Effector CD8-positive, alpha-beta T cell (primary cell): Measurements from ENCODE around the gene TRPV5.

ENCODE experiments used
- DNase-seq: peaks from one replicate; lab custom pipeline; 2025; lab: John Stamatoyannopoulos, UW

TRPV5 gene

DNA sequence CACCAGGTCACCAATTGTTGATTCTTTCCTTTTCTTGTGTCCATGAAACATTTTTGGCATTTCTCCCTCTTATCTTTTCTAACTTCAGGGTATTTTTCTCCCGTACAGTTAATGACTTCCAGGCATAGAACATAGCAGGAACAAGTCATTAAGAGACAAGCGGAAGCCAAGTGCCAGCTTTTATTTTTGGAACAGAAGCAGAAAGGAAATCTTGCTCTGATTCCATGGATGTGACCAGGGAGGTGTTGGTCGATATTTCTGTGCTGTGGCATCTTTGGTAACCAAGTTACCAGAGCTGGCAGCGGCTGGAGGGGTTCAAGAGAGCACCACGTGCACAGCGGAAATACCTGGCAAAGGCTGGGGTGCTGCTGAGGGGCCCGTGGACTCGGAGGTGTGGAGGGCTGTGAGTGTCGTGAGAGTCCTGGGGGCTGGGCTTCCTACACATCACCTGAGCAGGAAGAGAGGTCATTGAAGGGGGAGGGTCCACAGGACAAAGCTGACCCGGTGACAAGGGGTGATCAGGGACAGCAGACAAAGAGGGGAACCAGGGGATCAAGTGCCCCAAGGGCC lies 7.5 kb upstream of the TRPV5 start:
- DNase-seq = no peak

DNA sequence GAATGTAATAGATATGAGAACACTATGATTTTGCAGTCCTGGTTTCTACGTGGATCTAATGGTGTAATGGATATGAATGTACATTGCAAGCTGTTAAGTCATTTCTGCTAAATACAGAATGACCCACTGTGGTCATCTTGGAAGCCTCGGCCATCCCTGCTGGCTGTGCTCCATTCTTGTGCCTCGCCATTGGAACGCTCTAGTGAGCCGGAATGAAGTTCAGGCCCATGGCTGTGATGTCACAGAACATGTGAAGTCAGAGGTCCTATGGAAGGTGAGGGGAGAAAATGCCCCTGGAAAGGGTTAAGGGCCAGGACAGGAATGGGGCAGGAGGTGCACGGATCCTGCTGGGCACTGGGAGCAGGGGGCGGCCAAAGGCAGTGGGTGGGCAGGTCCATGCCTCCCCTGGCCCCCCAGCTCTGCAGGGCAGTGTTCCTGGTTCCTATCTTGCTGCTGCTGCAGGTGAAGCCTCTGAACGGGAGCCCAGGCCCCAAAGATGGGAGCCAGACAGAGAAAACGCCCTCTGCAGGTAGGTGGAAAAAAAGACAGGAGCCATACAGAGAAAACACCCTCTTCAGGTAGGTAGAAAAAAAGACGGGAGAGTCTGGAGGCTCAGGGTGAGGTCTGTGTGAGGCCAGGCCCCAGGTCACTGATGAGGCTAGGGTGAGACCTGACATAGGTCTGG lies 5.8 kb upstream of the TRPV5 start, which contains the start of gene LLCFC1:
Gene LLCFC1 (plus strand): TSS at position 259 of the 685 bp plus-strand sequence. CDS start 138 bp downstream, at position 397.
- DNase-seq = no peak

DNA sequence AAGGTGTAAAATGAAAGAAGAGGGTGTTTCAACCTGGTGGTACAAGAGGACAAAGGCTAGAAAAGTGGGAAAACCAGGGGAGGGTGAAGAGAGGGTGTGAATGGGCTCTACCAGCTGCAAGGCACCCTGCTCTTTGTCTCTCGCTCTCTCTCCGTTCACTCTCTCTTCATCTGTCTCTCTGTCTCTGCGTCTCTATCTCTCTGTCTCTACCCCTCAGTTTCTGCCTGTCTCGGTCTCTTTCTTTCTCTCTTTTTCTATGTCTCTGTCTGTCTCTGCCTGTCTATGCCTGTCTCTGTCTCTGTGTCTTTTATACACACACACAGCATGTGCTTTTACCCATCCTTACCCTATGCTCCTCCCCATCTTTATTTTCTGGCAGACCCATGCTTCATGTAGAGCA lies 5.1 kb upstream of the TRPV5 start:
- DNase-seq = no peak

DNA sequence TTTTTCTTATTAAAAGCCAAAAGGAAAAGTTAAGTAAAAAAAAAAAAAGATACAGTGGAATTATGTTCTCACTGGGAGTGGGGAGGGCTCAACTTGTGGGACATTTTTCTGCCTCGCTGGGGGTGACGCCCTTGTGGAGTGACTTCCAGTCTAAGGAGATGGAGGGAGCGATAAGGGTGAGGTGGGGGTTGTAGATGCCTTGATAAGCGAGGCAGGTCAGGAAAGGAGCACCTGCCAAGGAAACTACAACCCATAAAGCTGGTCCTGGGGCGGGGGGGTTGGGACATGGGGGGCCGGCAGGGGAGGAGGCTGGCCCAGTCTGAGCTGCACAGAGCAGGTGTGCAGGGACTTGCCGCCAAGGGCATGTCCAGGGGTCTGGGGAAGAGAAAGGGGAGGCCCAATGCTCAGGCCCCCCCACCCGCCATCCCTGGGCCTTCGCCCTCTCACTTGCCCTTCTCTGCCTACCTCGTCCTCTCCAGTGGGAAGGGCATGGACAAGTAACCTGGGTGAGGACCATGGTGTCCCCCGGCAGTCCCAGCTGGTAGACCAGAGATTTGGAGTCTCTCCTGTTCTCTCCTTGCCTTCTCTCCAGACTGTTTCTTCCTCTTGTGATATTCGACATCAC lies 2.5 kb upstream of the TRPV5 start:
- no peak for DNase-seq

DNA sequence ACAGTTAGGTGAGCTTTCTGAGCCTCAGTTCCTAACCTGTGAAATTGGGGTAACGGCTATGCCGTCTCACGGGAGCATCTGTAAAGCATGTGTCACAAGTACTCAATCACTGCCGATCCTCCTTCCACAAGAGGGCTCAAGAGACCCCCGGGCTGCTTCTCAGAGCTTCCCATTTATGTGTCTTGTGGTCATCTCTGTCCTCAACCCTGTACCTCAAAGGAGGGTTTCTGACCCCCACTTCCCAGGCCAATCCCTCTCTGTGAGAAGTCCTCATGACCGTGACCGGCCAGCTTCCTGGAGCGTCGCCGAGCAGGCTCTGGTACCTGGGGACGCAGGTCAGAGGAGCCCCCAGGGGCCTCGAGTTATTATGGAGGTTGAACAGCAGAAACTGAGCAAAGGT lies 510 bp upstream of the TRPV5 start:
- DNase-seq = no peak

DNA sequence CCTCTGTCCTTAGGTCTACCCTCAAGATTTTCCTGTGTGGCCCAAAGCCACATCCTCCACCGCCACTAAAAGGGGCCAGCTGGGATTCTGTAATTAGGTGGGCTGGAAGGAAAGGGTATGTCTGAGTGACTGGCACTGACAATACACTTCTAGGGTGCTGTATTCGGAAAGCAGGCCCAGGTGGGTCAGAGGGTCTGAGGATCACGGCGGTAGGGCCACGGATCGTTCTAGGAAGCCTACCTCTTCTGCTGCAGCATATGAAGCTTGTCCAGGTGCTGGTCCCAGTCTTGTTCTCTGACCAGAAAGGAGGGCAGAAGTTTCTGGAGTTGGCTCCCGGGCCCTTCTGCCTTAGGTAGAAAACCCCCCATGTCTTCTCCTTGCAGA lies 462 bp downstream of the TRPV5 start:
- no peak for DNase-seq

DNA sequence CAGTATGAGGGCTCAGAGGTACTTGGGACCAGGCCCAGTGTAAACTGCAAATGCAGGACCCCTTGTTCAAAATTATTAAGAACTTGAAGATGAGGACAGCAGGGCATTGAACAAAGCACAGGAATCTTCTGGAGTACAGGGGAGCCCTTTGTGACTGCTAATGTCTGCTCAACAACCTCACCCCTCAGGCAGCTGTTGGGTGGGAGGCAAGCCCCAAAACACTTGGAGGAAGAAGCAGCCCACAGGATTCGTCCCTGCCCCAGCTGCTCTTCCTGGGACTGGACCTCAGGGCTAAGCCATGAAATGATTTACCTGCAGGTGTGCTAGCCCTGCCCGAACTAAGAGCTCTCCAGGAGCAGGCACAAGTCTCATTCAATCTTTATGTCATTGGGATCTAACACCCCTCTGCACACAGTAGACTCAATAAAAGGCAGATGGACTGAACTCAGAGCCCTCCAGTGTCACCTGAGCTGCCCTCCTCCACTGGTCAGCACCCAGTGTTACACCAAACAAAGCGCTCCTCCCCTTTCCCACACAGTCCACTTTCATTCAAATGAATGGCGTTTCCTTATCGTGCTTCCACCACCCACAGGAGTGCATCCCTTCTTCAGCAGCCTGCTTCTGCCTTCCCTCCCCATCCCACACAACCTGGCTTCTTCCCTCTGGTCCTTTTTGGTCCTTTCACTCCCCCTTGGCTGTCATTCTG lies 1.0 kb downstream of the TRPV5 start:
- DNase-seq = no peak

DNA sequence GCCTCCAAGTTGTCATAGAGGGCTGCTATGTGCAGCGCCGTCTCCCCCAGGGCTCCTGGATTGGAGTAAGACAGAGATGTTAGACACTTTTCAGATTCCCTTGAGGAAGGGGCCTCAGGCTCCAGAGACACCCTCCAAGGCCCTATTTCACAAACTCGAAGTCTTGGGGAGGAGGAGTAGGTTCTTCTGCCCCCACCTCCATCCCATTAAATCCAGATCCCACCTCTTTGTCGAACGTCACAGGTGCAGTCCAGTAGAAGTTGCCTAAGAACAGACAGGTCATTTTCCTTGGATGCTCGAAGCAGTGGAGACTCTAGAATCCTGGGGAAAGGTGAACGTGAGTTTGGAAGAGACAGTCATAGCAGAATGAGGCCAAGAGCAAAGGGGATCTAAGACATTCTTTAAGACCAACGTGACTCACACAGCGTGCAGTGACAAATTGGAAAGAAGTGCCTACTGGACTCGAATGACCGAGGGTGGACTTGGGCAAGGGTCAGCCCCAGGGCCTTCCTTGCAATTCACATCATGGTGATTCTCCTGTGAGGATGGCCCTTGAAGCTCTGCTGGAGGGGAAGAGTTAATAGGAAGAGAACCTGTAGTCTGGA lies 3.3 kb downstream of the TRPV5 start:
- no peak for DNase-seq

DNA sequence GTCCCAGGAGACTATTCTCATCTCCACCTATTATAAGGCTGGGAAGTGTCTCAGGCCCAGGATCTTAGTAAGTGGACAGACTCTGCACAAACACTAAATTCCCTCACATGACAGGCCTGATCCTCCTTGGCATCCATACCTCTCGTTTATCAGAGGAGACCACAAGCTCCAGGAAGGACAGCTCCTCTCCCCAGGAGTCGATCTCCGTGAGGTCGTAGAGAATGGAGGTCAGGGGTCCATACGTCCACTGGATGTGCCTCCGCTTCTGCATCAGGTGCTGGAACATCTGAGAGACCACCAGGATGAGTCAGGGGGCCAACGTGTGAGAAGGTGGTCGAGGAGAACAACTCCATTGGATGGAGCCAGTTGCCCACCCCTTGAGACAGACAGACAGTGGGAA lies 5.6 kb downstream of the TRPV5 start:
- DNase-seq = no peak

DNA sequence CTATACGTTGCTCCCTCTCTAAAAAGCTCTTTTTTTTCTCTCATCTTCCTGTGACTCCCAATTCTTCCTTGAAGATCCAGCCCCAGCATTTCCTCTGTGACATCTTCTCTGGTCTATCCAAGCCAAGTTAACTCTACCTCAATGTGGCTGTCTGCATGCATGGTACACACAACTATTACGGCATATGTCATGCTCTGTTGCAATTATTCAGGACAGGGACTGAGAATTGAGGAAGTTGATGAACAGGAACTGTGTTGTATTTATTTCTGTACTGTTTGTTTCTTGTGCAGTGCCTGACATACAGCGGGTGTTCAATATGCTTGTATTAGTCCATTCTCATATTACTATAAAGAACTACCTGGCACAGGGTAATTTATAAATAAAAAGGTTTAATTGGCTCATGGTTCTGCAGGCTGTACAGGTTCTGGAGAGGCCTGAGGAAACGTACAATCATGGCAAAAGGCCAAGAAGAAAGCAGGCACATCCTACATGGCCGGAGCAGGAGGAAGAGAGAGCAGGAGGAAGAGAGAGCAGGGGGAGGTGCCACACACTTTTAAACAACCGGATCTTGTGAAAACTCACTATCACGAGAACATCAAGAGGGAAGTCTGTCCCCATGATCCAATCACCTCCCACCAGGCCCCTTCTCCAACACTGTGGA lies 6.3 kb downstream of the TRPV5 start:
- DNase-seq = no peak

DNA sequence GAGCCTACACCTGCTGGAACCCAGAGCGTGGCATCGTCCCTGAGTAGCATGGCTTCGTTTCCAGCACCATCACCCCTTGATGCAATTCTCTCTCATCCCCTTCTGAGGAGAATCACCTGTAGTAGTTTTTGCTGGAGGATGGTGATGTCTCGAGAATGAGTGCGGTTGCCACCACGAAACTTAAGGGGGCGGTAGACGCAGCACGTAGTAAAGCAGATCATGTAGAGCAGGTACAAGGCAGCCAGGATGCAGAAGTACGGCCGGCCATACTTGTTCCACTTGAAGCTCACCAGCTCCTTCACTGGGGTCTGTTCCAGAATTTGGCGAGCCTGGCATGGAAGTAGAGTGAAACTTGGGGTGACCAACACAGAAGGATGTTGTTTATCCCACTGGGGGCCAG lies 8.1 kb downstream of the TRPV5 start:
- DNase-seq = no peak

DNA sequence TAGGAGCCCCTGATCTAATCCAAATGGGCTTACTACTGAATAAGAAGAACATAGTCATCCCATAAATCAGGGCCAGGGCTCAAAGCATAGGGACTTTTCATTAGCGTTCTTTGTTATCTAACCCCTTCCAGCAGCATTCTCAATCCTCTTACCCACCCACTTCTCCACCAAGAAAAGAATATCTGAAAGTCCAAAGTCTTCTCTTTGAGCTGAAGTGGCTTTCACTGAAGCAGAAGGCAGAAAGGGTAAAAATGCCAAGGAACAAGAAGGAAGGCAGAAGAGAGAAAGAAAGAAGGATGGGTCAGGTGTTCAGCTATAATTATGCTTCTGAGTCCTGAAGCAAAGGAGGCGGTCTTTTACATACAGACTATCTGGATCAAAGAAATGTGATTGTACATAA lies 10.2 kb downstream of the TRPV5 start:
- DNase-seq = no peak

DNA sequence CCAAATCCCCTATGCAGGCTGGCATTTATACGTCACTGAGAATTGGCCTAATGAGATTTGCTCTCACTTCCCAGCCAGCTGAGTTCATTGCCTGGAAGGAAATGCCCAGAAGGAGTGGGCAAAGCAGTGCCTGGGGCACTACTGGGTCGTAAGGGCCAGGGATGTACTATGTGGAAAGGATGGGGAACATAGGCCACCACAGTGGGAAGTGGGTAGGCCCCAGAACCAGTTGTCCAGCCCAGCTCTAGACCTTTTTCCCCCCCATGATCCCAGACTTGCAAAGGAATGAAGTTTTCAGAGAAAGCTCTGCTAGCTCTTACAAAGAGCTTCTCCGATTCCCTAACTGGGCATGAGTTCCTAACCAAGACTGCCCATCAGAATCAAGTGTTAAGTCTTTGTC lies 13.9 kb downstream of the TRPV5 start:
- DNase-seq = no peak

DNA sequence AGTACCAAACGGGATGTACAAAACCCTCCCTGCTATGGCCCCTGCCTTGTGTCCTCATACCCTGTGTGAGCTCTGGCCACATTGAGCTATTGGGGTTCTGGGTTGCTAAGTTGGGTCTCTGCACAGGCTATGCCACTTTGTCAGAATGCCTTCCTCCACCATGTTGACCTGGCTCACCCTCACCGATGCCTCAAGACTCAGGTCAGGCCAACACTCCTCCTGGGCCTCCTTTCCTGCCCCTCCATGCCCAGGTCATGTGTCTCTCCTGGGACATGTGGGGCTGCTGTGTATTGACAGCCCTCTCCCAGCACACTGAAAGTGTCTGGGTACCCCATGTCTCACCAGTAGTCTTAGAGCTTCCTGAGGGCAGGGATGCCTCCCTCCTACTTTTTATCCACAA lies 14.6 kb downstream of the TRPV5 start:
- DNase-seq = no peak

DNA sequence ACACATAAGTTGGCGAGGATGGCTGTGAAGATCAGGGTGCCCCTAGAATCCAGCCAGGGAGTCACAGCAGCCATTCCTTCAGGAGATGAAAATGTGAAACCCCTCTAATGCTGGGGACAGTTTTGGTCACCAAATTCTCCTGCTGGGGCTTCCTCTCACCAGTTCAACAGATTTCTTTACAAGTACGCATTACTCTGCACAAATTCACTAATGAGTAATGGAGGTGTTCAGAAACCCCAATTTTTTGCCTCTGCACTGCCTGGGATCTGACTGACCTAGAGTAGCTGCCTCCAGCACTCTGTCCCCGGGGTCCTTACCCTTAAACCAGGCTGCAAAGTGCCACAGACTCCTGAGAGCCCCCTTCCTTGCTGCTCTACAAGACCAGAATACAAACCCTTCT lies 16.1 kb downstream of the TRPV5 start:
- no peak for DNase-seq

DNA sequence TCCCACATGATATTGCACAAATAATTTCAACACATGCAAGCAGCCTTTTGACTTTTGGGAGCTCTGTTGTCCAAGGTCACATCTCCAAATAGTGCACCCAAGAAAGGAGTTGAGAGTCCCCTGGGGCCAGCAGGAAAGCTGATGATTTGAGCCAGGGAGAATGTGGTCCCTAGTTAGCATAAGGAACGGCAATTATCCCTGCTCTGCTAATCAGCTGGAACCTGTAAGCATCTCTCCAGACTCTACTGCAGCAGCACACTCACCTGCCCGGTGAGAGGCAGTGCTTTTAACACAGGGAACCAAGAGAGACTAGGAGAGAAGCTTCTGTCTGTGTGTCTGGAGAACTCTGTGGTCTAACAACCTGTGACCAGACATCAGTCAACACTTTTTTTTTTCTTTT lies 17.0 kb downstream of the TRPV5 start:
- no peak for DNase-seq

DNA sequence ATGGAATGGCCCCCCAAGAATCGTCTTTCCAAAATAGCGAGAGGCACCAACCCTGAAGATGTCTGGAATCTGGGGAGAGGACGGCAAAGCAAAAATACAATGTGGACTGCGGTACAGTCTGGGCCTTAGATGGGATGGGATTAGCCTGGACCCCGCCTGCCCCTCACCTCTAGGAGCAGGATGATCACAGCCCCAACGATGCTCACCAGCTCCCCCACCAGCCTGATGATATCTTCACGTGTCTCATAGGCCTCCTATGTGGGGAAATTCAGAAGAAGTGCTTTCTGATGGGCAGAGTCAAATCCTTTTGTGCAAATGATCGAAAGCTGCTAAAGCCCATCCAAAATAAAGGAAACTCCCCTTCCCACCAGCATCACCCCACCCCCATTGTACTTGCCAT lies 18.2 kb downstream of the TRPV5 start:
- DNase-seq = no peak

DNA sequence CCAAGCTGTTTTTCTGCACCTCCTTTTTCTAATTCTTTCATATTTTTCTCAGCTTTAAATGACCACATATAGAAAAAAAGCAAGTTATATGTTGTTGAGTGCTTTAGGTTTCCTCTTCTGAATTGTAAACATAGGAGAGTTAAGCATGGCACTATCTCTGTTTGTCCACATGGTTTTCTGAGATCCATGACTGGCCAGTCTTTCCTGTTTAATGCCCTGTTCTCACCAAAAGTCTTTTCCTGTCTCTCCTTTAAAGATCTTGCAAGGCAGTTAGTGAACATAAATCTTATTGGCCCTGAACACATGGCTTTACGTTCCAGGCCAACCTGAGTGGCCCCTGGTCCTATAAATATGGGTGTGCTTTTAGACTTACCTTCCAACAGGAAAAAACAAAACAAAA lies 19.4 kb downstream of the TRPV5 start:
- no peak for DNase-seq

DNA sequence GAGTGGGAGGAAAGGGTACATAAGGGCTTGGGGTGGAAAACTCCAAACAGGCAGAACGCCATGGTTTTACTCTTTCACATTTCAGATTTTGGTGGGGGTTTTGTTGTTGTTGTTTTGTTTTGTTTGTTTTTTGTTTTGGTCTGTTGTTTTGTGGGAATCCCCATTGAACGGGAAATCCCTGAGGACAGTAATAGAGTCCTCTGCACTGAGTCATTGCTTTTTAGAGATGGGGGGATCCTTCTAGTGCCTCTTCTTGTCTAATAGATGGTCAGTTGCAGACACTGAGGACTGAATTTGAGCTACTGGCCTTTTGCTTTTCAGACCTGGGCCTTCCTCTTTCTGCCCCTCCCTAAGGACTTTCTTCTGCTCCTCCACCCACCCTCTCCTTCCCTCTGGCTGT lies 20.0 kb downstream of the TRPV5 start:
- no peak for DNase-seq

DNA sequence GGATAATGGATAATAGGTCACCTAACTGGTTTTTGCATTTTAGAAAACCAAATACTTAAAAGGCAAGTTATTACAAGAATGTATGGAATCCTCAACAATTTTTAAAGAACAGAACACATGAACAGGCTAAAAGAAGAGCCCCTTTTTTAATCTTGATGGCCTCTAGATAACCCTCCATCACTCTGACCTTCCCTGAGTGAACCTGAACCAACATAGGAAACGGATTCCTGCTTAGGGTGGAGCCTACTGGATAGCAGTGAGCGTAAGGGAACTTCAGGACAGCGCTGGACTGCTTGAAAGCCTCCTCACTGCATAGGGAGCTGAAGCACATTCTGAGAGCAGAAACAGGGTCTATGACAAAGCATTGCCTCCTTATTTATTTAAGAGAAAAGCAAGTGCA lies 20.5 kb downstream of the TRPV5 start:
- no peak for DNase-seq

DNA sequence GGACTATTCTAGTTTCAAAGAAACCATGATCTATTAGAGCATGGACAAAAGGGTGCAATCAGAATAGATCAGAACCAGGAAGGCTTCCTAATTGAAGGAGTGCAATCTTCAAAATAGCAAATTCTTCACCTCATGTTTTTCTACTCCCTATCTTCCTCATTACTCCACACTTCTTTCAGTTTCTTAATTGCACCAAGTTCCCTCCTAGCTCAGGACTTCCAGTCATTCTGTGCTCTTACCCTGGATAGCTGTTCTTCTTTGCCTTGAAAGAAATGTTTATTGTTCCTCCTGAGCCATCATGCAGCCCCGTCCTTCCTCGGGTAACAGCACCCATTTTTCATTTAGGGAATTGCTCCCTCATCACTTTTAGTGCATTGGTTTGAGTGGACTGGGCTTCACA lies 23.1 kb downstream of the TRPV5 start:
- DNase-seq = no peak

DNA sequence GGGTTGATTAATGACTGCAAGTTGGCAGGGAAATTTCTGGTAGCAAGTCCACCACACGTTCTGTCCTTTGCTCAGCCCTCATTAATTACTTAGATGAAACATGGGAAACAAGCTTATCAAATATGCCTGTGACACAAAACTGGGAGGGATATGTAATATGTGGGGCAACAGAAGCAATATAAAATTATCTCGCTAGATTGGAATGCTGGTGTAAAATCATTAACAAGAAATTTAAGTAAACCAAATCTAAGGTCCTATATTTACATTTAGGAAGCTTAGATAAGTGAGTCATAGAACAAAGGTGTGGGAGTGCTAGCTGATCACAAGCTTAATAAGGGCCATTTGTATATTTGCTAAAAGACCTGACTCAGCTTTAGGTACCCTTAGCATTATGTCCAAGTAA lies 23.5 kb downstream of the TRPV5 start:
- DNase-seq = no peak
